ENCODE measurements around the gene TERT. TPM values are rescaled to one million over a fixed set of nuclear protein-coding genes. Genes with fewer than 3 reads are reported as not detected.

TERT gene
- total RNA-seq, 1 donor from 2014 or later = not detected

GRCh38 chr5:1257363-1257762, 37.5 kb downstream of the TERT start:
- Histone ChIP-seq H3K4me3 (no peak overlapping the region), H3K9me3 (no peaks in the 10 kb centered on the region), H3K36me3 (no peaks in the 10 kb centered on the region), H3K4me1 (no peaks in the 10 kb centered on the region), H3K27me3 (no peaks in the 10 kb centered on the region), H3K27ac (no peak overlapping the region)
- TF ChIP-seq, protein P1, sequence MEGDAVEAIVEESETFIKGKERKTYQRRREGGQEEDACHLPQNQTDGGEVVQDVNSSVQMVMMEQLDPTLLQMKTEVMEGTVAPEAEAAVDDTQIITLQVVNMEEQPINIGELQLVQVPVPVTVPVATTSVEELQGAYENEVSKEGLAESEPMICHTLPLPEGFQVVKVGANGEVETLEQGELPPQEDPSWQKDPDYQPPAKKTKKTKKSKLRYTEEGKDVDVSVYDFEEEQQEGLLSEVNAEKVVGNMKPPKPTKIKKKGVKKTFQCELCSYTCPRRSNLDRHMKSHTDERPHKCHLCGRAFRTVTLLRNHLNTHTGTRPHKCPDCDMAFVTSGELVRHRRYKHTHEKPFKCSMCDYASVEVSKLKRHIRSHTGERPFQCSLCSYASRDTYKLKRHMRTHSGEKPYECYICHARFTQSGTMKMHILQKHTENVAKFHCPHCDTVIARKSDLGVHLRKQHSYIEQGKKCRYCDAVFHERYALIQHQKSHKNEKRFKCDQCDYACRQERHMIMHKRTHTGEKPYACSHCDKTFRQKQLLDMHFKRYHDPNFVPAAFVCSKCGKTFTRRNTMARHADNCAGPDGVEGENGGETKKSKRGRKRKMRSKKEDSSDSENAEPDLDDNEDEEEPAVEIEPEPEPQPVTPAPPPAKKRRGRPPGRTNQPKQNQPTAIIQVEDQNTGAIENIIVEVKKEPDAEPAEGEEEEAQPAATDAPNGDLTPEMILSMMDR (IDR thresholded peaks at IDR 0.05) = no peak
- no peak for DNase-seq (ENCODE audit: low spot score in 2 of 2)
- intact Hi-C loops (cut with DNase I) = no loop called here

- TF ChIP-seq, protein P1 (IDR thresholded peaks at IDR 0.05) = no peak
- Histone ChIP-seq H3K27ac (no peak overlapping the region), H3K4me1 (no peaks in the 10 kb centered on the region), H3K27me3 (no peaks in the 10 kb centered on the region), H3K9me3 (no peaks in the 10 kb centered on the region), H3K36me3 (no peaks in the 10 kb centered on the region), H3K4me3 (no peak overlapping the region)
- intact Hi-C loops (cut with DNase I) = no loop called here
- no peak for DNase-seq (ENCODE audit: low spot score in 2 of 2)
These were observed 38.1 kb downstream of the TERT start for GRCh38 chr5:1256776-1257175.

DNA sequence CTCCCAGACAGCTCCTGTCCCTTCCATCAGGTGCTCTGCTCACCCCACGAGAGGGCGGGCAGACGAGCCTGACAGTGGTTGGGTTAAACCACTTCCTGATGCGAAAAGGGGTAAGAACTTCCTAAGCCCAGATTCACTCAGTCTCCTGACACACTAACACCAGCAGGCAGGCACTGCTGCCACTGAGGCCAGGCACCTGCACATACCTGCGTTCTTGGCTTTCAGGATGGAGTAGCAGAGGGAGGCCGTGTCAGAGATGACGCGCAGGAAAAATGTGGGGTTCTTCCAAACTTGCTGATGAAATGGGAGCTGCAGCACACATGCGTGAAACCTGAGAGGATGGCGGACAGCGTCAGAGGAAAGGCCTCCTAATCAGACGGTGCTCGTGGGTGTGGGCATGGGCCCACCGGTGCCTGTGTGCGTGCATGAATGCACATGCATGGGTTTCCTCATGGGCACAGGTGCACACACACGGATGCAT, 39.7 kb downstream of the TERT start:
- no peak for DNase-seq (ENCODE audit: low spot score in 2 of 2)

DNA sequence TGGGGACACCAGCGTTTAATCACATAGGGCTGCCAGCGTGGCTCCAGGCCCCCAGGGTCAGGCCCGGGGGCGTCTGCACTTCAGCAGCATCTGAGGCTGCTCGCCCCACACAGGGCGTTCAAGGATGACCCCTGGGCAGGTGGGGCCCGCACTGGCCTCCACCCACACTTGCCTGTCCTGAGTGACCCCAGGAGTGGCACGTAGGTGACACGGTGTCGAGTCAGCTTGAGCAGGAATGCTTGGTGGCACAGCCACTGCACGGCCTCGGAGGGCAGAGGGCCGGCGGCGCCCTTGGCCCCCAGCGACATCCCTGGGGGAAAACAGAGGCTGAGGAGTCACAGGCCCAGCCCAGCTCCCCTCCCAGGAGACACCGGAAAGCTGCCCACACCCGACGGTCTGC, 40.7 kb downstream of the TERT start:
- TF ChIP-seq, protein P1 (IDR thresholded peaks at IDR 0.05) = no peak
- no peak overlapping the region for H3K27ac ChIP-seq
- intact Hi-C loops (cut with DNase I) = no loop called here

More for the DNA sequence above, 39.7 kb downstream of the TERT start:
- Histone ChIP-seq H3K36me3 (no peaks in the 10 kb centered on the region), H3K4me3 (no peak overlapping the region), H3K4me1 (no peaks in the 10 kb centered on the region), H3K9me3 (no peaks in the 10 kb centered on the region), H3K27ac (no peak overlapping the region), H3K27me3 (no peaks in the 10 kb centered on the region)
- intact Hi-C loops (cut with DNase I) = no loop called here
- TF ChIP-seq, protein P1 (IDR thresholded peaks at IDR 0.05) = no peak

DNA sequence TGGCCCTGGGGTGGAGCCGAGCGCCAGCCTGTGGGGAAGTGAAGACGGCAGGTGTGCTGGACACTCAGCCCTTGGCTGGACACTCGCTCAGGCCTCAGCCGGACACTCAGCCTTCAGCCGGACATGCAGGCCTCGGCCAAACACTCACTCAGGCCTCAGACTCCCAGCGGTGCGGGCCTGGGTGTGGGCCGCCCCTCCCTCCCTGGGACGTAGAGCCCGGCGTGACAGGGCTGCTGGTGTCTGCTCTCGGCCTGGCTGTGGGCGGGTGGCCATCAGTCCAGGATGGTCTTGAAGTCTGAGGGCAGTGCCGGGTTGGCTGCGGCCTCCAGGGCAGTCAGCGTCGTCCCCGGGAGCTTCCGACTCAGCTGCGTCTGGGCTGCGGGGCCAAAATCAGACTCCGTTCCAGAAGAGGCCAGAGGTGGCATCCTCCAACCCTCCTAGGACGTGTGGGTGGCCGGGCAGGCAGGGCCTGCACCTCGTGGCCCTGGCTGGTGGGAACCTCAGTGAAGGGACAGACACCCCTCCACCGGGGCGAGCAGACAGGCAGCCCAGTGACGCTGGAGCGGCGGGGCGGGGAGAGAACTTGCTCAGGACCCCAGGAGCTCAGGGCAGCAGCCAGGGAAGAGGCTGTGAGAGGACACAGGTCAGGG, 41.3 kb downstream of the TERT start:
- no peak for DNase-seq (ENCODE audit: low spot score in 2 of 2)
- H3K4me3 ChIP-seq = no peak overlapping the region
- TF ChIP-seq, protein P1 (IDR thresholded peaks at IDR 0.05) = no peak
- H3K27me3 ChIP-seq = no peaks in the 10 kb centered on the region
- no peaks in the 10 kb centered on the region for H3K36me3 ChIP-seq
- H3K4me1 ChIP-seq = no peaks in the 10 kb centered on the region
- intact Hi-C loops (cut with DNase I) = no loop called here
- H3K9me3 ChIP-seq = no peaks in the 10 kb centered on the region
- no peak overlapping the region for H3K27ac ChIP-seq

More for the DNA sequence above, 40.7 kb downstream of the TERT start:
- Histone ChIP-seq H3K4me1 (no peaks in the 10 kb centered on the region), H3K9me3 (no peaks in the 10 kb centered on the region), H3K36me3 (no peaks in the 10 kb centered on the region), H3K27me3 (no peaks in the 10 kb centered on the region), H3K4me3 (no peak overlapping the region)
- DNase-seq (ENCODE audit: low spot score in 2 of 2) = no peak
